ENCODE measurements around the gene IGHMBP2.
"Not testable (repeated sequence)": the region's sequence is repeated elsewhere in the genome, so short reads cannot be mapped to it uniquely, and the experiment has no call there.

Gene IGHMBP2

DNA sequence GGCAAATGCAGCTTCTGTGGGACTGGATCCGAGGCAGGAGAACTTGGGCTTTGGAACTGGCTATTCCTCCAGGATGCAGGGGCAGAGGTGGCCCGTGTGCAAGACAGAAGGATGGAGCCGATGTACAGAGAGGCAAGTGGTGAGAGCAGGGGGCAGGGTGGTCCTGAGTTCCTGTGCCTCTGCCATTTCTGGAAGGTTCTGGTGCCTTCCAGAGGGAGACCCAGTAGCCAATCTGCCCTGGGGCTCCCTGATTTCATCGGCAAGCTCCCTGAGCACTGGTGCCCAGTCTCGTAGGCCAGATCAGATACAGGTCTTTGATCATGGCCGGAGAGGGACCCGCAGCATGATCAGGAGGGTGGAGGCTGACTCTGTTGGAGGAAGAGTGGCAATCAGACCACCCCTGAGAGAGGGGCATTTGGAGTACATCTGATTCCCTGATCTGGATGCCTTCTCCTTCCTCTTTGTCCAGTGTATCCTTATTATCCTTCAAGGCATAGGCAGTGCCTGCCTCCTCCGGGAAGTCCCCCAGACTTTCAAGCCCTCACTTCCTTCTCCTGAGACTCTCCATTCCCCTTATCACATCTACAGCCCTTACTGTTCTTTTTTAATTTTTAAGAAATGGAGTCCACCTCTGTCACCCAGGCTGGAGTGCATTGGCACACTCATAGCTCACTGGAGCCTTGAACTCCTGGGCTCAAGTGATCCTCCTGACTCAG, 67.4 kb downstream of the IGHMBP2 start:
- H3K27me3 ChIP-seq, result peaks cover 31% of the 10 kb centered on the region
- no peak overlapping the region for H3K4me3 ChIP-seq (ENCODE audit: low read depth in 1 of 2, low read length in 1 of 2)
- no peaks in the 10 kb centered on the region for H3K4me1 ChIP-seq (ENCODE audit: control insufficient read depth in 1 of 2, insufficient read depth in 1 of 2, low read depth in 1 of 2, low read length in 1 of 2)
- TF ChIP-seq, protein P1, sequence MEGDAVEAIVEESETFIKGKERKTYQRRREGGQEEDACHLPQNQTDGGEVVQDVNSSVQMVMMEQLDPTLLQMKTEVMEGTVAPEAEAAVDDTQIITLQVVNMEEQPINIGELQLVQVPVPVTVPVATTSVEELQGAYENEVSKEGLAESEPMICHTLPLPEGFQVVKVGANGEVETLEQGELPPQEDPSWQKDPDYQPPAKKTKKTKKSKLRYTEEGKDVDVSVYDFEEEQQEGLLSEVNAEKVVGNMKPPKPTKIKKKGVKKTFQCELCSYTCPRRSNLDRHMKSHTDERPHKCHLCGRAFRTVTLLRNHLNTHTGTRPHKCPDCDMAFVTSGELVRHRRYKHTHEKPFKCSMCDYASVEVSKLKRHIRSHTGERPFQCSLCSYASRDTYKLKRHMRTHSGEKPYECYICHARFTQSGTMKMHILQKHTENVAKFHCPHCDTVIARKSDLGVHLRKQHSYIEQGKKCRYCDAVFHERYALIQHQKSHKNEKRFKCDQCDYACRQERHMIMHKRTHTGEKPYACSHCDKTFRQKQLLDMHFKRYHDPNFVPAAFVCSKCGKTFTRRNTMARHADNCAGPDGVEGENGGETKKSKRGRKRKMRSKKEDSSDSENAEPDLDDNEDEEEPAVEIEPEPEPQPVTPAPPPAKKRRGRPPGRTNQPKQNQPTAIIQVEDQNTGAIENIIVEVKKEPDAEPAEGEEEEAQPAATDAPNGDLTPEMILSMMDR (IDR thresholded peaks at IDR 0.05), result no peak
- no peaks in the 10 kb centered on the region for H3K36me3 ChIP-seq
- H3K27ac ChIP-seq, result no peak overlapping the region
- H3K9me3 ChIP-seq, result no peaks in the 10 kb centered on the region

DNA sequence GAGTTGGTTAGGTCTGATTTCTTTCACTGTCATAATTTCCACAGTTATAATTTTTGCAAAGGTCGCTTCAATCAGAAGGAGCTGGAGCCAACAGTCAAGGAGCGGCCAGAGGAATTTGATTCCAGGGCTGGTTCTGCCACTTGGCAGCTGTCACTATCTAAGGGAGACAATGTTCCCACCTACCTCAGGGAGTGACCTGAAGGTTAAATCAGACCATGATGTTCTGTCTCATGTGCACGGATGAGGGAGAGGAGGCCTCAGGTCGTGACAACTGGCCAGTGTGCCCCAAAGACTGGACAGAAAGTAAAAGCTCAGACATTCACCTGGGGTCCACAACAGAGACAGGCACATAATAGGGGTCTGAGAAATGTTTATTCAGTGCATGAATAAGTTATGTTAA, 69.5 kb downstream of the IGHMBP2 start:
- Histone ChIP-seq H3K27me3 (peaks cover 35% of the 10 kb centered on the region), H3K27ac (no peak overlapping the region), H3K4me3 (ENCODE audit: low read depth in 1 of 2, low read length in 1 of 2) (no peak overlapping the region), H3K4me1 (ENCODE audit: control insufficient read depth in 1 of 2, insufficient read depth in 1 of 2, low read depth in 1 of 2, low read length in 1 of 2) (no peaks in the 10 kb centered on the region), H3K36me3 (no peaks in the 10 kb centered on the region), H3K9me3 (no peaks in the 10 kb centered on the region)
- TF ChIP-seq, protein P1 (IDR thresholded peaks at IDR 0.05), result no peak

DNA sequence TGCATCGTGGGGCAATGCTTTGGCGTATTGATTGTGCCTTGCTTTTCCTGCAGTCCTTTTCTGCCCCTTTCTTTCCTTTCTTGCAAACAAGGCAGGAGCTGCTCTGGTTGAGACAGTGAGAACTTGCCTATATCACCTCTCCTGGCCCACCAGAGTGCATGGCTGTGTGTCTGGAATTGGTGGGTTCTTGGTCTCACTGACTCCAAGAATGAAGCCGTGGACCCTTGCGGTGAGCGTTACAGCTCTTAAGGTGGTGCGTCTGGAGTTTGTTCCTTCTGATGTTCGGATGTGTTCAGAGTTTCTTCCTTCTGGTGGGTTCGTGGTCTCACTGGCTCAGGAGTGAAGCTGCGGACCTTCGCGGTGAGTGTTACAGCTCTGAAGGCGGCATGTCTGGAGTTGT, 70.0 kb downstream of the IGHMBP2 start:
- H3K4me3 ChIP-seq (ENCODE audit: low read depth in 1 of 2, low read length in 1 of 2); H3K27ac ChIP-seq; H3K4me1 ChIP-seq (ENCODE audit: control insufficient read depth in 1 of 2, insufficient read depth in 1 of 2, low read depth in 1 of 2, low read length in 1 of 2); H3K9me3 ChIP-seq; H3K36me3 ChIP-seq: not testable (repeated sequence)
- peaks cover 35% of the 10 kb centered on the region for H3K27me3 ChIP-seq

DNA sequence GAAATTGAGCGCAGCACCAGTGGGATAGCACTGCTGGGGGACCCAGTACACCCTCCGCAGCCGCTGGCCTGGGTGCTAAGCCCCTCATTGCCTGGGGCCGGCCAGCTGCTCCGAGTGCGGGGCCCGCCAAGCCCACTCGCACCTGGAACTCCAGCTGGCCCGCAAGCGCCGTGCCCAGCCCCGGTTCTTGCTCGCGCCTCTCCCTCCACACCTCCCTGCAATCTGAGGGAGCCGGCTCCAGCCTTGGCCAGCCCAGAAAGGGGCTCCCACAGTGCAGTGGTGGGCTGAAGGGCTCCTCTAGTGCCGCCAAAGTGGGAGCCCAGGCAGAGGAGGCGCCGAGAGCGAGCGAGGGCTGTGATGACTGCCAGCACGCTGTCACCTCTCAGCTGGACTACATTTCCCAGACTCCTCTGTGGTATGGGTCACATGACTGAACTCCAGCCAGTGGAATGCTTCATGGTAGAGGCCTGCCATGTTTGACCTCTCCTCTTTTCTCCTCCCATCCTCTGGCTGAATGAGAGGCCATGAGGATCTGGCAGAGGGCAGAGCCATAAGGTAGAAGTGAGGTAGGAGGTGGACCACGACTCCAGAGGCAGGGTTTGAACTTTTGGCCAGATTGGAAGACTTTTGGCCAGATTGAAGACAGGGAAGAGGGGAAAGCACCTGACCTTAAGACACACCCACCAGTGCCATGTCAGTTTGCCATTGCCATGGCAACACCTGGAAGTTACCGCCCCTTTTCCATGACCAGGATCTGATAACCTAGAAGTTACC, 70.9 kb downstream of the IGHMBP2 start:
- H3K27ac ChIP-seq, result no peak overlapping the region
- no peaks in the 10 kb centered on the region for H3K36me3 ChIP-seq
- peaks cover 39% of the 10 kb centered on the region for H3K27me3 ChIP-seq
- no peaks in the 10 kb centered on the region for H3K9me3 ChIP-seq
- H3K4me1 ChIP-seq (ENCODE audit: control insufficient read depth in 1 of 2, insufficient read depth in 1 of 2, low read depth in 1 of 2, low read length in 1 of 2), result no peaks in the 10 kb centered on the region
- TF ChIP-seq, protein P1 (IDR thresholded peaks at IDR 0.05), result no peak
- H3K4me3 ChIP-seq (ENCODE audit: low read depth in 1 of 2, low read length in 1 of 2), result no peak overlapping the region

DNA sequence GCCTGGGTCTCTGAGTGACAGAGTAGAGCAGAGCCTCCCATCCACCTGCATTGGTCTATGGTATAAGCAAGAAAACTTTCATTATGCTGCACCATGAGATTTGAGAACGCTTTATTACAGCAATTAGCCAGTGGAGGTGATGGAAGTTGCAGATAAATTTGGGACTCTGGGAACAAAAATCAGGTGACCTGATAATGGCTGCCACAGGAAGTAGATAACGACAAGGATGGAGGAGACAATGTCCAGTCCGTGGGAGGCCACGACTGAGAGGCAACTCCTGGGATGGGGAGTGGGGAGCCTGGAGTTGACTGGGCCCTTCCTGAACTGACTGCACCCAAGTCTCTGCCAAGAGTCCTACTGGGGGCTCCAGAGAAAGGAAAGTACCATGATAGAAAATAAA, 72.4 kb downstream of the IGHMBP2 start:
- no peak overlapping the region for H3K27ac ChIP-seq
- H3K4me3 ChIP-seq (ENCODE audit: low read depth in 1 of 2, low read length in 1 of 2), result no peak overlapping the region
- H3K4me1 ChIP-seq (ENCODE audit: control insufficient read depth in 1 of 2, insufficient read depth in 1 of 2, low read depth in 1 of 2, low read length in 1 of 2), result no peaks in the 10 kb centered on the region
- H3K36me3 ChIP-seq, result no peaks in the 10 kb centered on the region
- TF ChIP-seq, protein P1 (IDR thresholded peaks at IDR 0.05), result no peak
- no peaks in the 10 kb centered on the region for H3K9me3 ChIP-seq
- peaks cover 38% of the 10 kb centered on the region for H3K27me3 ChIP-seq

DNA sequence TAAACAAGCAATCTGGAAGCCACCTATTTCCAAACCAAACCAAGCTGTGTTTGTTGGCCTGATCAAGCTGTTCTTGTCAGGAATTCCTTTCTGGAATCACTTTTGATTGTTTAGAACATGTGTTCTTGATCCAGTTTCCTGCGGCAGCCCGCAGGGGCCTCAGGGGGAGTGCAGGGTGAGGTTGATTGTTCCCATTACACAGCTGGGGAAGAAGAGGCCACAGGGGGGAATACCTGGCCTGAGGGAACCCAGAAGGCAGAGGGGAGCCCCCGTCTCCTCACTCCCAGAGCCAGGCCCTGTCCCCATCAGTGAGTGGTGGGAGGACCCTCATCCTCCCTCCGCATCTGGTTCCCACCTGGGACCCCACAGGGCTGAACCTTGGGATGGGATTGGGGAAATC, 72.9 kb downstream of the IGHMBP2 start:
- no peaks in the 10 kb centered on the region for H3K9me3 ChIP-seq
- TF ChIP-seq, protein P1 (IDR thresholded peaks at IDR 0.05), result no peak
- no peak overlapping the region for H3K4me3 ChIP-seq (ENCODE audit: low read depth in 1 of 2, low read length in 1 of 2)
- no peaks in the 10 kb centered on the region for H3K4me1 ChIP-seq (ENCODE audit: control insufficient read depth in 1 of 2, insufficient read depth in 1 of 2, low read depth in 1 of 2, low read length in 1 of 2)
- H3K36me3 ChIP-seq, result no peaks in the 10 kb centered on the region
- H3K27me3 ChIP-seq, result peaks cover 34% of the 10 kb centered on the region
- H3K27ac ChIP-seq, result no peak overlapping the region

All from neutrophil (primary cell).